UCSD-AML1 (cell line): Measurements from ENCODE around the gene HECA.
"Not testable (repeated sequence)": the region's sequence is repeated elsewhere in the genome, so short reads cannot be mapped to it uniquely, and the experiment has no call there.

Experiments
- DNase-seq: peaks from one replicate; lab custom pipeline; 2025; ENCODE audit not compliant: unreplicated experiment; lab: John Stamatoyannopoulos, UW

The HECA gene

GRCh38 chr6:139134817-139135577, at the start of gene HECA:
Gene HECA (plus strand): TSS chr6:139135080. CDS start chr6:139135397, 317 bp downstream.
- DNase-seq, result peak; percentile 93

- no peak for DNase-seq
Observed at GRCh38 chr6:139091826-139092225, 43.1 kb upstream of the HECA start.

GRCh38 chr6:139099984-139100383, 34.9 kb upstream of the HECA start:
- DNase-seq, result no peak

- DNase-seq, result no peak
Observed at GRCh38 chr6:139107051-139107450, 27.8 kb upstream of the HECA start.

- DNase-seq, result no peak
Observed at GRCh38 chr6:139108378-139108777, 26.5 kb upstream of the HECA start.

- DNase-seq, result peak; percentile 17
Observed at GRCh38 chr6:139109558-139109957, 25.3 kb upstream of the HECA start.

- no peak for DNase-seq
Observed at GRCh38 chr6:139112146-139112545, 22.7 kb upstream of the HECA start.

GRCh38 chr6:139112561-139112960, 22.3 kb upstream of the HECA start:
- DNase-seq, result no peak

GRCh38 chr6:139114746-139115145, 20.1 kb upstream of the HECA start:
- no peak for DNase-seq

GRCh38 chr6:139115989-139116758, 18.7 kb upstream of the HECA start:
- no peak for DNase-seq

GRCh38 chr6:139117734-139118133, 17.1 kb upstream of the HECA start:
- no peak for DNase-seq

GRCh38 chr6:139119552-139119951, 15.3 kb upstream of the HECA start:
- no peak for DNase-seq

GRCh38 chr6:139122823-139123222, 12.1 kb upstream of the HECA start:
- not testable (repeated sequence) for DNase-seq

- peak; percentile 62 for DNase-seq
Observed at GRCh38 chr6:139124887-139125672, 9.8 kb upstream of the HECA start.

- DNase-seq, result no peak
Observed at GRCh38 chr6:139126255-139126654, 8.6 kb upstream of the HECA start.

GRCh38 chr6:139126931-139127330, 7.9 kb upstream of the HECA start:
- DNase-seq, result no peak

- no peak for DNase-seq
Observed at GRCh38 chr6:139129284-139129683, 5.6 kb upstream of the HECA start.

- no peak for DNase-seq
Observed at GRCh38 chr6:139131736-139132280, 3.1 kb upstream of the HECA start.

- DNase-seq, result no peak
Observed at GRCh38 chr6:139133262-139134063, 1.4 kb upstream of the HECA start.

- no peak for DNase-seq
Observed at GRCh38 chr6:139134064-139134395, 850 bp upstream of the HECA start.
